Activated CD4-positive, alpha-beta T cell treated with anti-CD3 and anti-CD28 coated beads, Interleukin-2, amount 50 U/mL, for 1 hour (primary cell): ENCODE results near the gene RIC1.
"Not testable (repeated sequence)": the region's sequence is repeated elsewhere in the genome, so short reads cannot be mapped to it uniquely, and the experiment has no call there.

Source experiments
- DNase-seq: peaks from one replicate; pipeline ENCODE4 v3.0.0-alpha.2; 2020

RIC1 gene

GRCh38 chr9:5626727-5627634 lies 1.9 kb upstream of the RIC1 start:
- DNase-seq = peak; percentile 25

- not testable (repeated sequence) for DNase-seq
These were observed 1.2 kb upstream of the RIC1 start for GRCh38 chr9:5627686-5628085.

- no peak for DNase-seq
These were observed 751 bp upstream of the RIC1 start for GRCh38 chr9:5628183-5628529.

- DNase-seq = peak; percentile 34
These were observed 589 bp downstream of the RIC1 start for GRCh38 chr9:5629312-5630080.

GRCh38 chr9:5630081-5630507 lies 1.2 kb downstream of the RIC1 start:
- no peak for DNase-seq

GRCh38 chr9:5631026-5631425 lies 2.1 kb downstream of the RIC1 start:
- no peak for DNase-seq

GRCh38 chr9:5632540-5632939 lies 3.6 kb downstream of the RIC1 start:
- no peak for DNase-seq

- DNase-seq = no peak
These were observed 4.3 kb downstream of the RIC1 start for GRCh38 chr9:5633243-5633642.

- DNase-seq = no peak
These were observed 6.5 kb downstream of the RIC1 start for GRCh38 chr9:5635390-5635789.

- no peak for DNase-seq
These were observed 10.9 kb downstream of the RIC1 start for GRCh38 chr9:5639816-5640215.

- no peak for DNase-seq
These were observed 13.3 kb downstream of the RIC1 start for GRCh38 chr9:5642170-5642569.

GRCh38 chr9:5643005-5643624 lies 14.2 kb downstream of the RIC1 start:
- no peak for DNase-seq

- no peak for DNase-seq
These were observed 15.6 kb downstream of the RIC1 start for GRCh38 chr9:5644501-5644900.

GRCh38 chr9:5646116-5646515 lies 17.2 kb downstream of the RIC1 start:
- no peak for DNase-seq

- no peak for DNase-seq
These were observed 21.6 kb downstream of the RIC1 start for GRCh38 chr9:5650356-5651105.

GRCh38 chr9:5651246-5651645 lies 22.3 kb downstream of the RIC1 start:
- no peak for DNase-seq

- DNase-seq = no peak
These were observed 23.9 kb downstream of the RIC1 start for GRCh38 chr9:5652821-5653220.

GRCh38 chr9:5662804-5663203 lies 33.9 kb downstream of the RIC1 start:
- not testable (repeated sequence) for DNase-seq

GRCh38 chr9:5665059-5665458 lies 36.2 kb downstream of the RIC1 start:
- DNase-seq = no peak

- DNase-seq = no peak
These were observed 38.5 kb downstream of the RIC1 start for GRCh38 chr9:5667391-5667790.

GRCh38 chr9:5670079-5670478 lies 41.2 kb downstream of the RIC1 start:
- DNase-seq = no peak

GRCh38 chr9:5671711-5672353 lies 42.9 kb downstream of the RIC1 start:
- no peak for DNase-seq
